GM19193 (cell line): ENCODE results near the gene WDR59.

Experiments
- POLR2A ChIP-seq: IDR thresholded peaks from 4 replicates; pipeline ENCODE4 v1.6.1; 2011; ENCODE audit not compliant: insufficient read depth, insufficient read length; ENCODE audit errors: extremely low read depth

Gene WDR59

DNA sequence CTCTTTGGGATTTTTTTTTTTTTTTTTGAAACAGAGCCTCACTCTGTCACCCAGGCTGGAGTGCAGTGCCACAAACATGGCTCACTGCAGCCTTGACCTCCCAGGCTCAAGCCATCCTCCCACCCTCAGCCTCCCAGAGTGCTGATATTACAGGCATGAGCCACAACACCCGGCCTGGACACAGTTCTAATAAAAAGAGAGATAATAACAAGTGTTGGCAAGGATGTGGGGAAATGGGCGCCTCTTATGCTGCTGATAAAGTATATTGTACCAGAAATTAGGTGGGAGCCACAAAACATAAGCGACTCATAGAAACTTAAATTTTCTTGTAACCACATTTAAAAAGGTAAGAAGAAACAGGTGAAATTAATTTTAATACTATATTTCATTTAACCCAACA lies 159.9 kb downstream of the WDR59 start:
- no peak for TF ChIP-seq POLR2A
